HL-60 (cell line): ENCODE data around the gene ZFYVE28.

Source experiments
- GABPA ChIP-seq: IDR thresholded peaks from 2 replicates; pipeline ENCODE4 v1.6.1; 2012; ENCODE audit warnings: low read depth
- POLR2AphosphoS5 ChIP-seq: IDR thresholded peaks from 2 replicates; pipeline ENCODE4 v1.6.1; 2012; ENCODE audit warnings: low read depth
- TF ChIP-seq, protein P1 (sequence below): IDR thresholded peaks from one replicate; pipeline ENCODE4 v1.5.1; 2011; ENCODE audit warnings: low read length, control low read depth, inconsistent platforms; ENCODE audit not compliant: insufficient read depth

DNA sequence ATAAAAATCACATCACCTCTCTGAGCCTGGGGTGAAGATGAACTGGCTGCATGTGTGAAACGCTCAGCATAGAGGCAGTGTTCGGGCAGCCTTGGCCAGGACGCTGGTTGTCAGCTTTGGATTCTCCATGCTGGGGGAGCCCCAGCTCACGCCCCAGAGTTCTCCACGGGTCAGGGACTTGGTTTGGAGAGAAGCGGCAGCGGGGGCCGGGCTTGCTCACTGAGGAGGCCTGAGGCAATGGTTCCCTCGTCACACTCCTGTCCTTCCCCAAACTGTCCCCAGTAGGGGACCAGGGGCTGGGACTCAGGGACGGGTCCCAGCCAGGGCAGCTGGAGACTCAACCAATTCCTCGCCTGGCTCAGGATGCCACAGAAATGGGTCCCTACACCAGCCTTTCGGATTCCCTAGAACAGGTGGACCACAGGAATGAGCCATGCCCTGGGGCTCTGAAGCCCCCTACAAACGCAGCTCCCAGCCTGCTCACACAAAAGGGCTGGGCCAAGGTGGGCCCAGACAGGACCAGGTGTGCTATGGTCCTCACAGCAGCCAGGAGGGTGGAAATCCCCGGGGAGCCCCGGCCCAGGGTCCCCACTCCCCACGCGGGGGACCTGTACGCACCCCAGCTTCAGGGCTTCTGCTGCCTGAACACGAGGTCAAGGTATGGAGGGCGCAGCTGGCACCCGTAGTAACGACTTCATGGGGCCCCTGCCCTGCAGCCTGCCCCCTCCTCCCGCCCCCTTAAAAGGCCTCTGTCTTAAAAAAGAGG lies 157.9 kb downstream of the ZFYVE28 start:
- TF ChIP-seq, protein P1, sequence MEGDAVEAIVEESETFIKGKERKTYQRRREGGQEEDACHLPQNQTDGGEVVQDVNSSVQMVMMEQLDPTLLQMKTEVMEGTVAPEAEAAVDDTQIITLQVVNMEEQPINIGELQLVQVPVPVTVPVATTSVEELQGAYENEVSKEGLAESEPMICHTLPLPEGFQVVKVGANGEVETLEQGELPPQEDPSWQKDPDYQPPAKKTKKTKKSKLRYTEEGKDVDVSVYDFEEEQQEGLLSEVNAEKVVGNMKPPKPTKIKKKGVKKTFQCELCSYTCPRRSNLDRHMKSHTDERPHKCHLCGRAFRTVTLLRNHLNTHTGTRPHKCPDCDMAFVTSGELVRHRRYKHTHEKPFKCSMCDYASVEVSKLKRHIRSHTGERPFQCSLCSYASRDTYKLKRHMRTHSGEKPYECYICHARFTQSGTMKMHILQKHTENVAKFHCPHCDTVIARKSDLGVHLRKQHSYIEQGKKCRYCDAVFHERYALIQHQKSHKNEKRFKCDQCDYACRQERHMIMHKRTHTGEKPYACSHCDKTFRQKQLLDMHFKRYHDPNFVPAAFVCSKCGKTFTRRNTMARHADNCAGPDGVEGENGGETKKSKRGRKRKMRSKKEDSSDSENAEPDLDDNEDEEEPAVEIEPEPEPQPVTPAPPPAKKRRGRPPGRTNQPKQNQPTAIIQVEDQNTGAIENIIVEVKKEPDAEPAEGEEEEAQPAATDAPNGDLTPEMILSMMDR, result no peak
- TF ChIP-seq GABPA, result no peak
- no peak for TF ChIP-seq POLR2AphosphoS5
